ENCODE results near the gene ZBTB40. TPM values are rescaled to one million over a fixed set of nuclear protein-coding genes. Genes with fewer than 3 reads are reported as not detected.

Gene ZBTB40
- total RNA-seq, 1 donor from 2014 or later = 14.9 TPM

GRCh38 chr1:22517956-22518355, 66.3 kb downstream of the ZBTB40 start:
- H3K4me1 ChIP-seq = no peaks in the 10 kb centered on the region
- no peaks in the 10 kb centered on the region for H3K36me3 ChIP-seq
- Mint-ChIP-seq H3K27me3 (ENCODE audit: insufficient read depth, low read depth) (peaks cover 2% of the 10 kb centered on the region), H3K27ac (no peak overlapping the region), H3K36me3 (peaks cover 31% of the 10 kb centered on the region), H3K4me1 (no peaks in the 10 kb centered on the region), H3K4me3 (no peak overlapping the region), H3K9me3 (no peaks in the 10 kb centered on the region)
- no peak overlapping the region for H3K9ac ChIP-seq
- no peak overlapping the region for H3K4me2 ChIP-seq
- no peaks in the 10 kb centered on the region for H3K27me3 ChIP-seq
- no peaks in the 10 kb centered on the region for H4K20me1 ChIP-seq (ENCODE audit: low read depth)
- no peak overlapping the region for H3K27ac ChIP-seq
- TF ChIP-seq CTCF (IDR thresholded peaks at IDR 0.05) (no peak), EZH2 (IDR thresholded peaks at IDR 0.05) (no peak), EZH2phosphoT487 (IDR thresholded peaks at IDR 0.05) (no peak)
- H2AFZ ChIP-seq (replicated peaks) = no peak overlapping the region
- H3K79me2 ChIP-seq (ENCODE audit: low read depth) = no peaks in the 10 kb centered on the region
- no peaks in the 10 kb centered on the region for H3K9me3 ChIP-seq (ENCODE audit: low read depth)
- DNase-seq (ENCODE audit: low spot score) = no peak
- no peak overlapping the region for H3K4me3 ChIP-seq
- no peaks in the 10 kb centered on the region for H3F3A ChIP-seq (ENCODE audit: low read depth)

GRCh38 chr1:22518379-22518778, 66.7 kb downstream of the ZBTB40 start:
- no peaks in the 10 kb centered on the region for H3F3A ChIP-seq (ENCODE audit: low read depth)
- Mint-ChIP-seq H3K36me3 (peaks cover 31% of the 10 kb centered on the region), H3K4me1 (no peaks in the 10 kb centered on the region), H3K27me3 (ENCODE audit: insufficient read depth, low read depth) (peaks cover 2% of the 10 kb centered on the region), H3K4me3 (no peak overlapping the region), H3K27ac (no peak overlapping the region), H3K9me3 (no peaks in the 10 kb centered on the region)
- TF ChIP-seq CTCF (IDR thresholded peaks at IDR 0.05) (no peak), EZH2phosphoT487 (IDR thresholded peaks at IDR 0.05) (no peak), EZH2 (IDR thresholded peaks at IDR 0.05) (no peak)
- no peaks in the 10 kb centered on the region for H3K27me3 ChIP-seq
- no peak overlapping the region for H3K4me3 ChIP-seq
- DNase-seq (ENCODE audit: low spot score) = no peak
- no peaks in the 10 kb centered on the region for H4K20me1 ChIP-seq (ENCODE audit: low read depth)
- H3K4me2 ChIP-seq = no peak overlapping the region
- no peaks in the 10 kb centered on the region for H3K4me1 ChIP-seq
- H2AFZ ChIP-seq (replicated peaks) = no peak overlapping the region
- no peaks in the 10 kb centered on the region for H3K9me3 ChIP-seq (ENCODE audit: low read depth)
- no peaks in the 10 kb centered on the region for H3K79me2 ChIP-seq (ENCODE audit: low read depth)
- no peaks in the 10 kb centered on the region for H3K36me3 ChIP-seq
- H3K27ac ChIP-seq = no peak overlapping the region
- H3K9ac ChIP-seq = no peak overlapping the region

DNA sequence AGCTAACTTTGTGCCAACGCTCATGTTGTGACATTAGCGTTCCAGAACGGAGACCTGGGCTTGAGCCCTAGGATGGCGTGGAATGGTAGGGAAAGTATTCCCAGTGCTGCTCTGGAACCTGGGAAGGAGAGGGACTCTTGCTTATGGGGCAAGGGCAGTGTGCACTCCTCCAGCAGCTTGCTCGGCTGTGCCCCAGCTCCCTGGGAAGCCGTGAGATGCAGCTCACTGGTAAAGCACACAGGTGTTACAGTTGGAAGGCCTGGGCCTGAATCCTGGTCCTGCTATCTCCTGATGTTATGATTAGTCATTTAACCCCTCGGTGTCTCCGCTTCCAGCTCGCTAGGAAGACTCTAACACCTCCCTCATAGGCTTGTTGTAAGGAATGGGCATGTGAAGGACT, 69.2 kb downstream of the ZBTB40 start:
- no peaks in the 10 kb centered on the region for H3K4me1 ChIP-seq
- H3K79me2 ChIP-seq (ENCODE audit: low read depth) = no peaks in the 10 kb centered on the region
- Mint-ChIP-seq H3K4me1 (no peaks in the 10 kb centered on the region), H3K4me3 (no peak overlapping the region), H3K27me3 (ENCODE audit: insufficient read depth, low read depth) (peaks cover 2% of the 10 kb centered on the region), H3K36me3 (peaks cover 20% of the 10 kb centered on the region), H3K27ac (no peak overlapping the region), H3K9me3 (no peaks in the 10 kb centered on the region)
- no peak overlapping the region for H3K9ac ChIP-seq
- no peaks in the 10 kb centered on the region for H3K36me3 ChIP-seq
- H3F3A ChIP-seq (ENCODE audit: low read depth) = no peaks in the 10 kb centered on the region
- H3K4me2 ChIP-seq = no peak overlapping the region
- no peak overlapping the region for H2AFZ ChIP-seq (replicated peaks)
- H4K20me1 ChIP-seq (ENCODE audit: low read depth) = no peaks in the 10 kb centered on the region
- no peaks in the 10 kb centered on the region for H3K27me3 ChIP-seq
- no peak for DNase-seq (ENCODE audit: low spot score)
- H3K9me3 ChIP-seq (ENCODE audit: low read depth) = no peaks in the 10 kb centered on the region
- H3K27ac ChIP-seq = no peak overlapping the region
- no peak overlapping the region for H3K4me3 ChIP-seq
- TF ChIP-seq EZH2phosphoT487 (IDR thresholded peaks at IDR 0.05) (no peak), CTCF (IDR thresholded peaks at IDR 0.05) (no peak), EZH2 (IDR thresholded peaks at IDR 0.05) (no peak)

Measured in neural progenitor cell (in vitro differentiated cells).